ENCODE data around the gene MYH2.

MYH2 gene

GRCh38 chr17:10474536-10474935 lies 74.9 kb downstream of the MYH2 start:
- H3K27ac ChIP-seq, result no peak overlapping the region
- no peak for TF ChIP-seq CTCF (conservative IDR thresholded peaks at IDR 0.05)

GRCh38 chr17:10471858-10472257 lies 77.6 kb downstream of the MYH2 start:
- H3K27ac ChIP-seq, result no peak overlapping the region
- no peak for TF ChIP-seq CTCF (conservative IDR thresholded peaks at IDR 0.05)
